Umbilical cord (tissue), 2 donors: ENCODE results near the gene RABGEF1. TPM values are rescaled to one million over a fixed set of nuclear protein-coding genes. Genes with fewer than 3 reads are reported as not detected.
"Not testable (repeated sequence)": the region's sequence is repeated elsewhere in the genome, so short reads cannot be mapped to it uniquely, and the experiment has no call there.

ENCODE experiments used
- DNase-seq: peaks from one replicate; pipeline ENCODE4 v3.0.0-alpha.2; 2015; ENCODE audit warnings: low spot score
- total RNA-seq: library from RNA; depleted of rRNA; stranded (reverse); fragments of >200 nt; gene quantifications from one replicate; pipeline ENCODE4 v1.2.3, GENCODE V29; 2014; ENCODE audit warnings: low replicate concordance; ENCODE audit not compliant: insufficient read depth

RABGEF1 gene
- 43.8 TPM for total RNA-seq

DNA sequence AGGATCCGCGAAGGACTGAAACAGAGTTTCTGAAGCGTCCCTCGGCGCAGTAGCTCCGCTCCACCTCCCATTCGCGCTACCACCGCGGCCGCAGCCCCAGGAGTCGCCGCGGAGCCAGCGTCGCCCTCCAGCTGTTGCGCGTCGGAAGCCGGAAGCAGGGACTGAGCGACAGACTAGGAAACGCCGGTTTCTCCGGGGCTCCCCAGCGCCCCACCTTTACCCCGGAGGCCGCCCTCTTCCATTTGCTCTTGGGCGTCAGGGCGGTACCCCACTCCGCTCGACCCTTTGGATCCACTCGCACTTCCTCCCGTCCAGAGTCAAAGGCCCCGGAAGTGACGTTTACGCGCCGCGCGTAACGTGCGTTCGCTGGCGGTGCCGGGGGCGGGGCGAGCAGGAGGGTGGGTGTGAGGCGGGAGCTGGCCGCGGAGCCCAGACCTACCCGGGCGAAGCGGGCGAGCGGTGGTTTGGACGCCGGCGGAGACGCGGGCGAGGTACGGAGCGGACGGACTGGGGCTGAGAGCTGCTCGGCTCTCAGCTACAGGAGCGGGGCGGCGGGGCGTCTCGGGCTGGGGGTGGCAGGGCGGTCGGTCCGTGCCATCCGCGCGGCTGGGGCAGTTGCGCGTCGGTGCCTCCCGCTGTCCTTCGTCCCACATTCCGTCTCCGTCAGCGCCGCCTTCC lies at the start of gene RABGEF1:
Gene RABGEF1, plus strand, starts transcription at position 432 of the 678 bp plus-strand sequence. CDS start 31,167 bp downstream, outside the sequence.
- peak; percentile 99 for DNase-seq

DNA sequence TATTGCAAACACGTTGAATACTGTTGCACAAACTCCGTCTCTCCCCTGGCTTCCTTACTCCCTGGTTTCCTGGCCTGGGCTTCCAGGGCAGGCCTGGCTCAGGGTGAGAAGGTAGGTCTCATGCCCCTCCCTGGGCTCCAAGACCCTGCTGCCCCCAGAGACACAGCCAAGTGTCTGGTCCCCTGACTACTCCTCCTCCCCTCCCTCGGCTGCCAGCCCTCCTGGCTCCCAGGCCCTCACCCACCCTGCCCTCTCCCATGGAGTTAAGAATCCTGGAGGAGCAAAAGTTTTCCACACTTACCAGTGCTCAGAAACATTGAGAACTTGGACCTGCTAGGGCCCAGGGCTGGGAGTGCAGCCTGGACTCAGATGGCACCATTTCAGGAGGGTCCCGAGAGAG lies 47.2 kb upstream of the RABGEF1 start:
- DNase-seq, result no peak

DNA sequence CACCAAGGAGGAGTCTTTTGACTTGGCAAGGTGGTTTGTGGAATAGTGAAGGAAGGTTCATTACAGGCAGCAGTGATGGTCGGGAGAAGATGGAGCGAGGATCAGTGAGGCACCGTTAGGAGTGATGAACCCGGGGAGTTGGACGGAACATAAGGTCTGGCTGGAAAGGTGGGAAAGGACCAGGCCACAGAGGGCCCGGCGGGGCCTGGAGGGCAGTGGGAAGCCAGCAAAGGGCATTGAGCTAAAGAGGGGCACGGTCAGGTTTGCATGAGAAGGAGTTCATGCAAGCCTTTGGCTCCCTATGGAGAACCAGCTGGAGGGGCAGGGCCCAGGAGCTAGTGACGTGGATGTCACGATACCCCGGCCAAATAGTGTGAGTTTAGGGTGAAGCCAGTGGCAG lies 46.2 kb upstream of the RABGEF1 start:
- DNase-seq, result no peak

DNA sequence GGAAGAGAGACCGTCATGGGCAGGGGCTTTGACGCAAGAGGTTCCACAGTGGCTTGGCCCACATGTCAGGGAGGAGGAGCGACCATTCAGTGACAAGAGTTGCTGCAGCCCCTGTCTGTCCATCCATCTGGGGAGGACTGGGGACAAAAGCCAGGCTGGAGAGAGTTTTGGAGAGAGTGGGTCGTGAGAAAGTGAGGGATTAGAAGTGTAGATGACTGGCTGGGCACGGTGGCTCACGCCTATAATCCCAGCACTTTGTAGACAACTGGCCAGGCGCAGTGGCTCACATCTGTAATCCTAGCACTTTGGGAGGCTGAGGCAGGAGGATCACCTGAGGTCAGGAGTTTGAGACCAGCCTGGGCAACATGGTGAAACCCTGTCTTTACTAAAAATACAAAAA lies 45.1 kb upstream of the RABGEF1 start:
- DNase-seq, result not testable (repeated sequence)

DNA sequence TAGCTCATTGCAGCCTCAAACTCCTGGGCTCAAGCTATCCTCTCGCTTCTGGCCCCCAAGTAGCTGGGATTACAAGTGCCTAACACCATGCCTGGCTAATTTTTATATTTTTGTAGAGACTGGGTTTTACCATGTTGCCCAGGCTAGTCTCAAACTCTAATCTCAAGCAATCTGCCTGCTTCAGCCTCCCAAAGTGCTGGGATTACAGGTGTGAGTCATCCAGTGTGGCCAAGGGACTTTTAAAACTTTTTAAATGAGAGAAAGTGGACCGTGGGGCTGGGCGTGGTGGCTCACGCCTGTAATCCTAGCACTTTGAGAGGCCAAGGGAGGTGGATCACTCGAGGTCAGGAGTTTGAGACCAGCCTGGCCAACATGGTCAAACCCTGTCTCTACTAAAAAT lies 44.4 kb upstream of the RABGEF1 start:
- DNase-seq, result not testable (repeated sequence)

DNA sequence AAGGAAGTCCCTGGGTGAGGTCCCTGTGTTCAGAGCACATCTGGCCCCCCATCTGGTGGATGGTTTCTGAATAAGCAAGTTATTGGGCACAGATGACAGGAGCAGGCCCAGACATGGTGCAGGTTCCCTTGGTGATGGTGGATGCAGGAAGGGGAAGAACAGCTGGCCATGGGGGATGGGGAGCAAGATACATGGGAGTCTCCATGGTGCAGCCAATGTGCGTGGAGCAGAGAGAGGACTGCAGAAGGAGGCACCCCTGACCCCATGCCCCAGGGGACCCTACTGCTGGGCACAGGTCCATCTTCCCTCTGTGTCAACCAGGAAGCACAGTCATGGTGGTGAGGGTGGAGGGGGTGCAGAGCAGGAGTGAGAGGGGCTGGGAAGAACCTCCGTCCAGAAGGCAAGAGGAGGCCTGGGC lies 43.8 kb upstream of the RABGEF1 start:
- no peak for DNase-seq

DNA sequence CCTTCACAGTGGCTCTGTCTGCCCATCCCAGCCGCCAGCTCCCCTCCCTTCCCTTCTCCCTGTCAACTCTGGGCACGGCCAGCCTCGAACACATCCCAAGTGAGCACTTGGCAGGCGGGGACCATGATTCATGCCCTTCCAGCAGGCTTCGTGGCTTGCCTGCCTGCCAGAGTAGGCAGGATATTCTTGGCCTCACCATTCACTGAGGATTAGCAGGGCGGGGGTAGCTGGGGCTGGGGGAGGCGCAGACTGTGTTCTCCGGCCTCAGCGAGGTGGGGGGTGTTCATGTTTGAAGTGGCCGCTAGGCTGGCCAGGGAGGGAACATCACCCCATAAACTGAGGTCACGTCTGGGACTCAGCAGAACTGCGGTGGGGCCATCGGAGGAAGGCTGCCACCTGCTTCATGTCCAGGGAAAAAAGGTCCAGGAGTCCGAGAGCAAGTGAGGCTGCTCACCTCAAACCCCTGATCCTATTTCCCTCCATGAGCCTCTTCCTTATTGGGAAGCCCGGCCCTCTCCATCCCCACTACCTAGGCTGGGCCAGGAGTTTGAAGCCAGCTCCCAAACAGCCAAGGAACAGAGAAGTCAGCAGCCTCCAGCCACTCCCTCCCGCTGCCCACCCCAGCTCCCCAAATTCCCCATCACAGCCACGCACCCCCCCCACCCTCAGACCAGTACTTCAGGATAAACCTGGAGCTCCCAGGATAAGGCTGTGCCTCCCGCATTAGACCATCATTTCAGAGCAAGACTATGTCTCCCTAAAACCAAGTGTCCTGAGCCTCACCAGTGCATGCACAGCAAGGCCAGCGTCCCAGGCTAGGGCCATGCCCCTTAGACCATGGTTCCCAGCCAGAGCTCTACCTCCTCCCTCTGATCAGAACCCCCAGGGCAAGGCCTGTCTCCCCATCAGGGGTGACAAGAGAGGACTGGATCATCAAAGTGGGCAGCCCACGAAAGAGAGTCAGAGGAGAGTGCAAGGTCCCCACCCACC lies 42.8 kb upstream of the RABGEF1 start:
- DNase-seq, result peak; percentile 86

DNA sequence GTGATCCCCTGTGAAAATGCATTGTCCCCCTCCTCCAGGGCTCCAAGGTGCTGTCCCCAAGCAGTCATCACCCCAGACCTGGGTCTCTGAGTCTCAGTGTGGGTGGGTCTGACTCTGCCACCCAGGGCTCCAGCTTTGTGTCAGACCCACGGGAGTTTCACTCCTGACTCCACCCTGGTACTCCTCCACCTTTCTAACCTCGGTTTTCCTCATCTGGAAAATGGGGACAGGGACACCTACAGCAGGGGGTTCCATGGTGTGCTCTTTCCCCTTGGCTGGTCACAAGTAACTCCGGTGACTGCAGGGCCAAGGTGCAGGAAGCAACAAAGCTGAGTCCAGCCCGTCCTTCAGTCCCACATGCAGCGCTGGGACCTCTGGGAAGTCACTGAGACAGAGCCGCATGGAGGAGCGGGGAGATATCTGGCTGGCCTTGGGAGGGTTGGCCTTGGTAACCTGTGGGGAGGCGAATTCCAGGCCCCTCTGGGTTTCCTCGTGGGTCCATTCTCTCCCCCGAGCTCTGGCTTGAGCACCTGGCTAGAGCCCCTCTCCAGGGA lies 41.8 kb upstream of the RABGEF1 start:
- no peak for DNase-seq

DNA sequence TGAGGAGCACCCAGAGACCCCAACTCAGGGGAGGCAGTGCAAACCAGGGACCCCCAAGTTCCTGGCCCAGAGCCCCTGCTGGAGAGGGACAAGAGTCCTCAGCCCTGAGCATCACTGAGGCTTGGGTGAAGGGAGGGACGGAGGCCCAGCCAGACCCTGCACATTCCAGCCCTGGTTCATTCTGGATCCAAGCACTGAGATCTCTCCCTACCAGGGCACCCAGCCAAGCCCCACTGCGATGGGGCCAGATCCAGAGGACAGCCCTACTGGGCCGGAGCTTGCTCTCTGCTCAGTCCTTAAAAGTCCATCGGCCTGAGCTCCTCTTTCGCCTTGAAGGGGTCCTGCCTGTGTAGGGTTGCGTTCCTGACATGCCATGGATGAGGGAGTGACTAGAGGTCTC lies 40.5 kb upstream of the RABGEF1 start:
- DNase-seq, result peak; percentile 91

DNA sequence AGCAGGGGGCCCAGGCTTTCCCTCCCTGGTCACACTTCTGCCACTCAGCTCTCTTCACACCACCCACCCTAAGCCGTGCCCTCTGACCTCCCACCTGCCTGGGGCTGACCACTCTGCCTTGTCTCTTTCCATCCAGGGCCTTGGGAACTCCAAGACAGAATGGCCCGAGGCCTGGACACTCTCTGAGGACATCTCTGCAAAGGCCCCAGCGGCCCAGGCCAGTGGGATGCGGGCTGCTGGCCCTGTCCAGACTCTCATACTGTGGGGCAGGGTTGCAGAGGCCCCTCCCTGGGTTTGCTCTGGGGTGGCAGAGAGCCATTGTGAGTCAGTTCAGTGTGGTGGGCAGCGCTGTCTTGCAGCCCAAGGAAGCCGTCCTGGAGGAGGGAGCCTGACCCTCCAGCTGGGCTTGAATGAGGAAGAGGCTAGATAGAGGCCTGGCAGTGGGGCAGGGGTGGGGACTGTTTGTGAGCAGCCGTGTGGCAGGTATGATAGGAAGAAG lies 39.9 kb upstream of the RABGEF1 start:
- no peak for DNase-seq

DNA sequence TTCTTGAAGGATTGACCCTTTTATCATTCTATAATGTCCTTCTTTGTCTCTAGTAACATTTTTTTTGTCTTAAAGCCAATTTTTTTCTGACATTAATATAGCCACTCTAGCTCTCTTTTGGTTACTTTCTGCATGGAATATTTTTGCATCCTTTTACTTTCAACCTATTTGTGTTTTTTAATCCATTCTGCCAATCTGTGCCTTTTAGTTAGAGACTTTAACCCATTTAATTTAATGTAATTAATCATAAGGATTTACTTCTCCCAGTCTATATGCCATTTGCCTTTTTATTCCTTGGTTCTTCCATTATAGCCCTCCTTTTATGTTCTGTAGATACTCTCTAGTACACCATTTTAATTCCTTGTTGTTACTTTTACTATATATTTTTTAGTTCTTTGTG lies 32.7 kb upstream of the RABGEF1 start:
- no peak for DNase-seq

DNA sequence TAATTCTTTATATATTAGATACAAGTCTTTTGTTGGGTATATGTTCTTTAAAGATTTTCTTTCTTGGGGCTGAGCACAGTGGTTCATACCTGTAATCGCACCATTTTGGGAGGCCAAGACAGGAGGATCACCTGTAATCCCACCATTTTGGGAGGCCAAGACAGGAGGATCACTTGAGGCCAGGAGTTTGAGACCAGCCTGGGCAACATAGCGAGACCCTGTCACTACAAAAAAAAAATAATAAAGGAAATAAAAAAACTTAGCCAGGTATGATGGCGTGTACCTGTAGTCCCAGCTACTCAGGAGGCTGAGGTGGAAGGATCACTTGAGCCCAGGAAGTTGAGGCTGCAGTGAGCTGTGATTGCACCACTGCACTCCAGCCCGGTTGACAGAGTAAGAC lies 29.8 kb upstream of the RABGEF1 start:
- not testable (repeated sequence) for DNase-seq

DNA sequence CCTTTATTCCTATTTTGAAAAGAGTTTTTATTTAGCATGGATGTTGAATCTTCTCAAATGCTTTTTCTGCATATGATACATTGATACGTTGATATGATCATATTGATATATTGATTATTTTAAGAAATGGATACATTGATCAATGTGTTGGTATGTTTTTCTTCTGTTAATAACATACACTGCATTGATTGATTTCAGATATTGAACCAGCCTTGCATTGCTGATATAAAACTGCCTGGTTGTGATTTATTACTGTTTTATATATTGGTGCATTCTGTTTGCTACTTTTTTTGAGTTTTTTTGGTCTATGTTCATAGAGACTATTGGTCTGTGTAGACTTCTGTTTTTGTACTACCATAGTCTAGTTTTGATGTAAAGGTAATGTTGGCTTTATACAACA lies 26.8 kb upstream of the RABGEF1 start:
- DNase-seq, result no peak

DNA sequence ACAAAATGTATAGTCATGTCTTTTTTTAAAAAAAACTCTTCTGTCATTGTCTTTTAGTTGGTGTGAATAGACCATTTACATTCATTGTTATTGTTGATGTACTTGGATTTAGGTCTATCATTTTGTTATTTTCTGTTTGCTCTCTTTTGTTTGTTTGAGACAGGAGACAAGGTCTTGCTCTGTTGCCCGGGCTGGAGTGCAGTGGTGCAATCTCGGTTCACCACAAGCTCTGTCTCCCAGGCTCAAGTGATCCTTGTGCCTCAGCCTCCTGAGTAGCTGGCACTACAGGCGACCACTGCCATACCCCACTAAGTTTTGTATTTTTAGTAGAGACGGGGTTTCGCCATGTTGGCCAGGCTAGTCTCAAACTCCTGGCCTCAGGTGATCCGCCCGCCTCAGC lies 23.9 kb upstream of the RABGEF1 start:
- not testable (repeated sequence) for DNase-seq

DNA sequence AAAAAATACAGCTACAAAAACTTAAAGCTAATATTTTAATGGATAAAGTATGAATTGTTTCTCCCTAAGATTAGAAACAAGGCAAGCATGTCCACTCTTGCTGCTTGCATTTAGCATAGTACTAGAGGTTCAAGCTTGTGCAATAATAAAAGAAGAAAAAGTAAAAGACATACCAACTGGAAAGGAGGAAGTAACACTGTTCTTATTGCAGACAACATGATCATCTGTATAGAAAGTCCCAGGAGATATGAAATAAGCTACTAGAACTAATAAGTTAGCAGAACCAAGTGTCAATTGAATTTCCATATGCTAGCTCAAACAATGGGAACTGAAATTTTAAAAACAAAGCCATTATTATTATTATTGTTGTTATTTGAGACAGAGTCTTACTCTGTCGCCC lies 20.0 kb upstream of the RABGEF1 start:
- no peak for DNase-seq

DNA sequence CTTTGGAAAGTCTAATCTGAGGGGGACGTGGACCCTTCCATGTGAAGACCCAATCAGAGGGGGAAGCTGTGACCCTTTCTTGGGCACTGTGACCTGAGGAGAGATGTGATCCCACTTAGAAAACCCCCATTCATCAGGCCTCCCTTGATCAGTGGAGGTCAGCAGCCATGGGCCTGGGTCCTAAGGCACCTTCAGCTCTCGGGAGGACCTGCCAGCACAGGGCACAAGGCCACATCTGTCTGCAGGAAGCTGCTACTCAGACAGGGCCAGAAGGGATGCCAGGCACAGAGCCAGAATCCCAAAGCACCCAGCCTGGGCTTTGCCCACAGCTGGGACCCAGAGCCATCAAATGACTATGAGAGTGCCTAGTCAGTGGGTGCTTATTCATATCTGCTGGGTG lies 14.7 kb upstream of the RABGEF1 start:
- DNase-seq, result no peak

DNA sequence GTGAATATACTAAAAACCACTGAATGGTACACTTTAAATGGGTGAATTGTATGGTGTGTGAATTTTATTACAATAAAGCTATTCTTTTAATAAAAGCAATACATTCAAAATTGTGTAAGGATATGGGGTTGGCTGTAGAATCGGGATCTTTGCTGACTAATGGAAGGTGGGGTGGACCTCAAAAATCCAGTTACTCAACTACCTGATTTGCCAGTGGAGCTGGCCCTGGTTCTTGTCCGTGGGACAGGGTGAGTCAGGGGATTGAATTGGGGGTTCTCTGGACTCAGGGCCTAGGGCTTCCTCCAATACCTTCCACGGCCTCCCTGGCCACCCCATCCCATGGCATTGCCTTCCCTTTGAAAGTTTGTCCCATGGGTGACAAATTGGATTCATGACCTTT lies 13.5 kb upstream of the RABGEF1 start:
- no peak for DNase-seq

DNA sequence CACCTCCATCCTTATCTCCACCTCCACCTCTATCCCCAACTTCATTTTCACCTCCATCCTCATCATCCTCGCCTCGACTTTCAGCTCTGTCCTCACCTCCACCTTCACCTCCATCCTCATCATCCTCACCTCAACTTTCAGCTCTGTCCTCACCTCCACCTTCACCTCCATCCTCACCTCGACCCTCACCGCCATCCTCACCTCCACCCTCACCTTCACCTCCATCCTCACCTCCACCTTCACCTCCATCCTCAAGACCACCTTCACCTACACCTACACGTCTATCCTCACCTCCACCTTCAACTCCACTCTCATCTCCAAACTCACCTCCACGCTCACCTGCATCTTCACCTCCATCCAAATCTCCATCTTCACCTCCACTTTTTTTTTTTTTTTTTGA lies 12.0 kb upstream of the RABGEF1 start:
- no peak for DNase-seq

DNA sequence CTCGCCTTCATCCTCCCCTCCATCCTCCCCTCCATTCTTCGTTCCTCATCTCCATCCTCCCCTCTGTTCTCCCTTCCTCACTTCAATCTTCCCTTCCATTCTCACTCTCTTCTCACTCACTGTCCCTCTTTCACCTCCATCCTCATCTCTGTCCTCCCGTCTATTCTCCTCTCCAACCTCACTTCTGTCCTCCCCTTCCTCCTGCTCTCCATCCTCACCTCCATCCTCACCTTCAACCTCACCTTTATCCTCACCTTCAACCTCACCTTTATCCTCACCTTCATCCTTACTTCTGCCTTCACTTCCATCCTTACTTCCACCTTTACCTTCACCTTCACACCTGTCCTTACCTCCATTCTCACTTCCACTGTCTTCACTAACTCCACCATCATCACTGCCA lies 11.3 kb upstream of the RABGEF1 start:
- DNase-seq, result no peak

DNA sequence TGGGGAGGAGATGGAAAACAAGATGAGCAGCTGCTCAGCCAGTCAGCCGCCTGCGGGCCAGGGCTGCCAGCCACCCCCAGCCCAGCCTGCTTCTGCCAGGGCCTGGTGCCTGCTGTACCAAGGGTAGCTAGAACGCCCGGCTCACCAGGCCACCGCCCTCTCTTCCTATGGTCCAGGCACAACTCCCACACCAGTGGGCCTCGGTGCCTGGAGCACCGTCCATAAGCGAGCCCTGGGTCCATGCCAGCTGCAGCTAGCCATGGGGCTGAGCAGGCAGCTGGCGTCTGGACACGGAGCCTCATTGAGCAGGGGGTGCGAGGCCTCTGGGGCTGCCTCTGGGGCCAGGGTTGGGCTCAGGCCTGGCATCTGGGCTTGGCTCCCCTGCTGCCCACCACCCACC lies 8.5 kb upstream of the RABGEF1 start:
- no peak for DNase-seq

DNA sequence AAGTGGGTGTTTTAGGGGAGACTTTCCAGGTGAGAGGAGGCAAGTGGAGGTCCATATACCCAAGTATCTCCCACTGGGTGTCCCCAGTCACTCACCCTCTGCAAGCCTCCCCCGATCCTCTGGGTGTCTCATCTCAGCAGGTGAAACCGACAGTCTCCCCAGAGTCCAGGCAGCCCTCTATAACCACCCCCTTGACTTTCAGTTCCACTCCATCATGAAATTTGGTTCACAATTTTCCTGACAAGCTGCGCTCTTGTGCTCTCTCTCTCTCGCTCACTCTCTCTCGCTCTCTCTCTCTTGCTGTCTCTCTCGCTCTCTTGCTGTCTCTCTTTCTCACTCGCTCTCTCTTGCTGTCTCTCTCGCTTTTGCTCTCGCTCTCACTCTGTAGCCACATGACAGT lies 8.1 kb upstream of the RABGEF1 start:
- no peak for DNase-seq

DNA sequence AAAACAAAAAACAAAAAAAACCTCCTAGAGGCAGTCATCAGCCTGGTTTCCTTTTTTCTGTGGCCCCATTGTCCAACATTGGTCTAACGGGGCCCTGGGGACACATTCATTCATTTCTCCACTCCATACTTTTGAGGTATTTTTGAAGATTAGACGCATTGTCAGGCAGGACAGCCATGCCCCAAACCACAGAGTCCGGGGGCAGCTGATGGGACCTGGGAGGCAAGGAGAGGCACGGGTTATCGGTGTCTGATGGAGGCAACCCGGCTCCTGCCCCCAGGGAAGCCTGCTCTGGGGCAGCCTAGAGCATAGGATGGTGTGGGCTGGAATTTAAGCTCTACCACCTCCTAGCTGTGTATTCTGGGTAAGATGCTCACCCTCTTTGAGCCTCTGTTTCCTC lies 6.5 kb upstream of the RABGEF1 start:
- DNase-seq, result no peak
